BLaER1 treated with 17β-estradiol and CSF1 and Interleukin-3, amounts not matched to agents 10 nM and 100 nM (cell line): Measurements from ENCODE around the gene ZSCAN22.
A peak's percentile ranks its signal among the peaks of the same experiment; 100 is the strongest.
"Not testable (repeated sequence)": the region's sequence is repeated elsewhere in the genome, so short reads cannot be mapped to it uniquely, and the experiment has no call there.

Source experiments
- H3K27ac ChIP-seq, 11 experiments: shearing (Covaris generic); formaldehyde crosslinking; 2 replicates each; pipeline ENCODE4 v1.8.1; 2022
- H3K27me3 ChIP-seq, 11 experiments: shearing (Covaris generic); formaldehyde crosslinking; 2 replicates each; pipeline ENCODE4 v1.8.1; 2022
- H3K36me3 ChIP-seq, 11 experiments: shearing (Covaris generic); formaldehyde crosslinking; 2 replicates each; pipeline ENCODE4 v1.8.1; 2022
- H3K4me1 ChIP-seq, 10 experiments: shearing (Covaris generic); formaldehyde crosslinking; 2 replicates each; pipeline ENCODE4 v1.8.1; 2022
- H3K4me2 ChIP-seq, 11 experiments: shearing (Covaris generic); formaldehyde crosslinking; 2 replicates each; pipeline ENCODE4 v1.8.1; 2022
- H3K4me3 ChIP-seq, 10 experiments: shearing (Covaris generic); formaldehyde crosslinking; 2 replicates each; pipeline ENCODE4 v1.8.1; 2022
- H3K9ac ChIP-seq, 11 experiments: shearing (Covaris generic); formaldehyde crosslinking; 2 replicates each; pipeline ENCODE4 v1.8.1; 2022
- H3K9me3 ChIP-seq, 11 experiments: shearing (Covaris generic); formaldehyde crosslinking; replicated peaks in 1 of 11; 2 replicates each; pipeline ENCODE4 v1.8.1; 2022
- H4K20me1 ChIP-seq, 11 experiments: shearing (Covaris generic); formaldehyde crosslinking; 2 replicates each; pipeline ENCODE4 v1.8.1; 2022
- Cebpa-rat ChIP-seq, 11 experiments: shearing (Covaris generic); IDR thresholded peaks; 2 replicates each; pipeline ENCODE4 v1.8.1; 2022

Gene ZSCAN22

GRCh38 chr19:58366585-58367430 is 40.0 kb downstream of the ZSCAN22 start:
- no peaks in the 10 kb centered on the region for H4K20me1 ChIP-seq
- no peak for TF ChIP-seq Cebpa-rat (IDR thresholded peaks at IDR 0.05)
- H3K36me3 ChIP-seq, result peaks cover 11 to 27% (median 24%) of the 10 kb centered on the region in 11 experiments; a peak in 18 of 22 replicates
- H3K9ac ChIP-seq, result peak overlapping the region in 2 of 11 experiments; percentile 7 to 23; a peak in 2 of 22 replicates
- H3K4me2 ChIP-seq, result peak overlapping the region in 6 of 11 experiments; percentile 8 to 87 (median 41); a peak in 7 of 22 replicates
- H3K4me1 ChIP-seq, result peaks cover 24 to 50% (median 42%) of the 10 kb centered on the region in 10 experiments
- no peak overlapping the region for H3K4me3 ChIP-seq
- H3K27me3 ChIP-seq, result no peaks in the 10 kb centered on the region
- 0 out of 22 replicates have a peak overlapping the region, but pooled peaks of 2 of the 11 experiments have one; percentile 1 to 15 for H3K27ac ChIP-seq
- H3K9me3 ChIP-seq, result no peaks in the 10 kb centered on the region; a peak in 1 of 22 replicates

DNA sequence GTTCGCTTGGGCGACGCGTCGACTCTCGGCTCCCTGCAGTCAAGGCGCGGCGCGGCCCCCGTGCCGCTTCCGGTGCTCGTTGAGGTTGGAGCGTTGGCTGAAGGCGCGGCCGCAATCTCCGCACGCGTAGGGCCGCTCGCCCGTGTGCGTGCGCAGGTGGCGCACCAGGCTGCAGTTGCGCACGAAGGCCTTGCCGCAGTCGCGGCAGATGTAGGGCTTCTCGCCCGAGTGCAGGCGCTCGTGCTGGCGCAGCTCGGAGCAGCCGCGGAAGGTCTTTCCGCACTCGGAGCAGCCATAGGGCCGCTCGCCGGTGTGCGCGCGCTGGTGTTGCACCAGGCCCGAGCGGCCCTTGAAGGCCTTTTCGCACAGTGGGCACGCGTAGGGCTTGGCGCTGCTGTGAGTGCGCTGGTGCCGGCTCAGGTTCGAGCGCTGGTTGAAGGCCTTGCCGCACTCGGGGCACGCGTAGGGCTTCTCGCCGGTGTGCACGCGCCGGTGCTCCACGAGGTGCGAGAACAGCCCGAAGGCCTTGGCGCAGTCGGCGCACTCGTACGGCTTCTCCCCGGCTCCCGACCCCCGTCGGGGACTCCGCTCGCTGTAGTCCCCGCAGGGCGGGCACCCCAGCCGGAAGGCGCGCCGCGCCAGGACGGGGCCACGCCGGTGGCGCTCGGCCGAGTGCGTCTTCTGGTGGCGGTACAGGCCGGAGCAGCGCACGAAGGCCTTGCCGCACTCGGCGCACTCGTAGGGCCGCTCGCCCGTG is 41.1 kb downstream of the ZSCAN22 start:
- no peak for TF ChIP-seq Cebpa-rat (IDR thresholded peaks at IDR 0.05)
- Histone ChIP-seq H4K20me1 (no peaks in the 10 kb centered on the region; a peak in 1 of 22 replicates), H3K36me3 (peaks cover 11 to 27% (median 24%) of the 10 kb centered on the region in 11 experiments; a peak in 18 of 22 replicates), H3K4me1 (peaks cover 22 to 53% (median 43%) of the 10 kb centered on the region in 10 experiments), H3K9me3 (no peaks in the 10 kb centered on the region; a peak in 1 of 22 replicates), H3K9ac (no peak overlapping the region), H3K4me2 (no peak overlapping the region), H3K27ac (no peak overlapping the region), H3K4me3 (no peak overlapping the region), H3K27me3 (no peaks in the 10 kb centered on the region)

GRCh38 chr19:58368561-58369360 is 42.0 kb downstream of the ZSCAN22 start:
- no peak for TF ChIP-seq Cebpa-rat (IDR thresholded peaks at IDR 0.05)
- no peak overlapping the region for H3K4me3 ChIP-seq
- H3K9me3 ChIP-seq, result no peaks in the 10 kb centered on the region; a peak in 1 of 22 replicates
- H3K4me2 ChIP-seq, result no peak overlapping the region
- no peak overlapping the region; a peak in 1 of 22 replicates for H3K9ac ChIP-seq
- H3K36me3 ChIP-seq, result peaks cover 11 to 27% (median 24%) of the 10 kb centered on the region in 11 experiments; a peak in 18 of 22 replicates
- H3K27ac ChIP-seq, result no peak overlapping the region
- no peaks in the 10 kb centered on the region; a peak in 2 of 22 replicates for H4K20me1 ChIP-seq
- H3K27me3 ChIP-seq, result no peaks in the 10 kb centered on the region
- H3K4me1 ChIP-seq, result peaks cover 14 to 46% (median 36%) of the 10 kb centered on the region in 10 experiments

DNA sequence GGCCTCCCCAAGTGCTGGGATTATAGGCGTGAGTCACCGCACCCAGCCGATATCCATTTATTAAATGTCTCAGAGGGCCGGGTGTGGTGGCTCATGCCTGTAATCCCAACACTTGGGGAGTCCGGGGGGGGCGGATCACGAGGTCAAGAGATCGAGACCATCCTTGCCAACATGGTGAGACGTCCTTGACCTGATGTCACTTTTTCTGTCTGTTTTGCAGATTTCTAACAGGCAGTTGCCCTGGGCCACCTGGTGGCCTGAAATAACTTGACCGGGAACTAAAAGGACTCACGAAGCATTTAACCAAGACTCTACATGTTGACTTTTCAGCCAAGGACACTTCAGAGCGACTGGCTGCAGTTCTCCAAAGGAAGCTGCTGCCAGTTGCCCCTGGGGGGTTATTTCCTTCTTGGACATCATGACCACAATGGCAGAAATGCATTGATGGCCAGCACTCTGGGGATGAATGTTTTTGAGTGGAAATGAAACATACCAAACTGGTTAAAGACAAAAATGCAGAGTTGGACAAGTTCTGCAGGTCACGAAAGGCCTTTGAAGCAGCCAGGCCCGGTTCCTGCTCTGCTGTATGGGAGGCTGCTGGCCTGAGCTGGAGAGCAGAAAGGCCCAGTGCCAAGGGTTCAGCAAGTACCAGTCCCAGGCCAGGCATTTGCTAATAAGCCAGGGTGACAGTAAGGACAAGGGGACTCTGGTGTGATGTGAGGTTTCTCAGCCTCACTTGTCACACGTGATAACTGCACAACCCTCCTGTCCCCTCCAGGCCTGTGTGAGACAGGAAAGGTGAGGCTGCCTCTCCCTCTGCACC is 45.7 kb downstream of the ZSCAN22 start:
- no peaks in the 10 kb centered on the region for H3K27me3 ChIP-seq
- H3K9me3 ChIP-seq, result no peaks in the 10 kb centered on the region; a peak in 1 of 22 replicates
- no peak overlapping the region for H3K27ac ChIP-seq
- H4K20me1 ChIP-seq, result no peaks in the 10 kb centered on the region; a peak in 2 of 22 replicates
- peak overlapping the region in 4 of 11 experiments; percentile 4 to 47 (median 14); a peak in 2 of 22 replicates for H3K9ac ChIP-seq
- peaks cover 11 to 21% (median 17%) of the 10 kb centered on the region in 11 experiments; a peak in 18 of 22 replicates for H3K36me3 ChIP-seq
- no peak for TF ChIP-seq Cebpa-rat (IDR thresholded peaks at IDR 0.05)
- peaks cover 0 to 11% (median 8%) of the 10 kb centered on the region in 10 experiments; a peak in 10 of 20 replicates for H3K4me1 ChIP-seq
- H3K4me3 ChIP-seq, result no peak overlapping the region
- H3K4me2 ChIP-seq, result peak overlapping the region in 5 of 11 experiments; percentile 2 to 24 (median 15); a peak in 6 of 22 replicates

- H4K20me1 ChIP-seq, result no peaks in the 10 kb centered on the region; a peak in 2 of 22 replicates
- no peaks in the 10 kb centered on the region for H3K9me3 ChIP-seq
- peaks cover 6 to 21% (median 15%) of the 10 kb centered on the region in 10 experiments for H3K4me1 ChIP-seq
- H3K27me3 ChIP-seq, result no peaks in the 10 kb centered on the region
- no peak; a peak in 1 of 22 replicates for TF ChIP-seq Cebpa-rat (IDR thresholded peaks at IDR 0.05)
- peaks cover 0 to 4% (median under 1%) of the 10 kb centered on the region in 11 experiments; a peak in 6 of 22 replicates for H3K36me3 ChIP-seq
- no peak overlapping the region for H3K27ac ChIP-seq
- no peak overlapping the region for H3K4me2 ChIP-seq
- no peak overlapping the region for H3K9ac ChIP-seq
- no peak overlapping the region for H3K4me3 ChIP-seq
Measured at GRCh38 chr19:58374200-58374599, 47.4 kb downstream of the ZSCAN22 start.

GRCh38 chr19:58376724-58377123 is 49.9 kb downstream of the ZSCAN22 start:
- peaks cover 16 to 36% (median 31%) of the 10 kb centered on the region in 10 experiments for H3K4me1 ChIP-seq
- H3K4me2 ChIP-seq, H4K20me1 ChIP-seq, H3K27ac ChIP-seq, H3K9me3 ChIP-seq, H3K9ac ChIP-seq, H3K36me3 ChIP-seq, H3K27me3 ChIP-seq, H3K4me3 ChIP-seq: not testable (repeated sequence)

- TF ChIP-seq Cebpa-rat (IDR thresholded peaks at IDR 0.05), result no peak
- H3K27me3 ChIP-seq, result no peaks in the 10 kb centered on the region
- H3K4me1 ChIP-seq, result peaks cover 35 to 51% (median 47%) of the 10 kb centered on the region in 10 experiments
- no peaks in the 10 kb centered on the region for H3K9me3 ChIP-seq
- H3K4me2 ChIP-seq, result peak overlapping the region; percentile 78 to 100 (median 98)
- peak overlapping the region in 7 of 10 experiments; percentile 68 to 82 (median 78); a peak in 6 of 20 replicates for H3K4me3 ChIP-seq
- H3K36me3 ChIP-seq, result no peaks in the 10 kb centered on the region
- H4K20me1 ChIP-seq, result no peaks in the 10 kb centered on the region
- H3K27ac ChIP-seq, result no peak overlapping the region; a peak in 1 of 22 replicates
- H3K9ac ChIP-seq, result peak overlapping the region in 7 of 11 experiments; percentile 81 to 96 (median 92); a peak in 12 of 22 replicates
Measured at GRCh38 chr19:58379246-58379645, 52.5 kb downstream of the ZSCAN22 start.
